WTC11 (cell line): ENCODE measurements around the gene MC3R. TPM values are rescaled to one million over a fixed set of nuclear protein-coding genes. Genes with fewer than 3 reads are reported as not detected.

Source experiments
- ATAC-seq: fragments of 200-7000 bp; cut with Tn5 transposase; 2 replicates; pipeline ENCODE4 v1.10.0; 2021; ENCODE audit warnings: mild to moderate bottlenecking, moderate library complexity
- CTCF ChIA-PET: fragments of 300-600 bp; sonication (Branson Sonifier 250); formaldehyde crosslinking; loops from one replicate; lab custom pipeline; 2021; ENCODE audit warnings: antibody characterized with exemption; lab: Charles Lee
- POLR2A ChIA-PET: fragments of 350-600 bp; sonication (Branson Sonifier 250); formaldehyde crosslinking; loops from one replicate; lab custom pipeline; 2021; ENCODE audit warnings: antibody characterized with exemption; lab: Charles Lee
- DNase-seq: peaks from one replicate; pipeline ENCODE4 v3.0.0; 2021; ENCODE audit warnings: low spot score
- H3K27ac Mint-ChIP-seq: 2 replicates; pipeline ENCODE4 v1.8.0; 2021; ENCODE audit warnings: mixed read lengths
- H3K27me3 Mint-ChIP-seq: 2 replicates; pipeline ENCODE4 v1.8.0; 2021; ENCODE audit warnings: low read depth, mild to moderate bottlenecking, moderate library complexity, mixed read lengths
- H3K36me3 Mint-ChIP-seq: 2 replicates; pipeline ENCODE4 v1.8.0; 2021; ENCODE audit warnings: mixed read lengths
- H3K4me1 Mint-ChIP-seq: 2 replicates; pipeline ENCODE4 v1.8.0; 2022; ENCODE audit warnings: mixed read lengths
- H3K4me3 Mint-ChIP-seq: 2 replicates; pipeline ENCODE4 v1.8.0; 2021; ENCODE audit warnings: mild to moderate bottlenecking, moderate library complexity, mixed read lengths
- H3K9me3 Mint-ChIP-seq: 2 replicates; pipeline ENCODE4 v1.8.0; 2021; ENCODE audit warnings: mixed read lengths
- CREB1 ChIP-seq: sonication (generic); formaldehyde crosslinking; IDR thresholded peaks from 2 replicates; pipeline ENCODE4 v1.8.0; 2023; ENCODE audit warnings: mild to moderate bottlenecking, missing genetic modification reagents
- E2F4 ChIP-seq: sonication (generic); formaldehyde crosslinking; IDR thresholded peaks from 2 replicates; pipeline ENCODE4 v1.8.1; 2022; ENCODE audit warnings: low read depth, mild to moderate bottlenecking, moderate library complexity, missing genetic modification reagents, borderline replicate concordance
- ETV6 ChIP-seq: sonication (generic); formaldehyde crosslinking; IDR thresholded peaks from 2 replicates; pipeline ENCODE4 v1.8.1; 2022; ENCODE audit warnings: mild to moderate bottlenecking, missing genetic modification reagents
- FOXP4 ChIP-seq: sonication (generic); formaldehyde crosslinking; IDR thresholded peaks from 2 replicates; pipeline ENCODE4 v1.8.0; 2022; ENCODE audit warnings: mild to moderate bottlenecking, missing genetic modification reagents
- KAT7 ChIP-seq: sonication (generic); formaldehyde crosslinking; IDR thresholded peaks from 2 replicates; pipeline ENCODE4 v1.8.1; 2023; ENCODE audit warnings: missing genetic modification reagents, mild to moderate bottlenecking, borderline replicate concordance
- MXD4 ChIP-seq: fragments of 250-450 bp; sonication (Bioruptor Pico); IDR thresholded peaks from 2 replicates; pipeline ENCODE4 v1.8.0; 2021; ENCODE audit warnings: mild to moderate bottlenecking, moderate library complexity, borderline replicate concordance
- NFATC4 ChIP-seq: fragments of 250-450 bp; sonication (Bioruptor Pico); IDR thresholded peaks from 2 replicates; pipeline ENCODE4 v1.9.0; 2021; ENCODE audit warnings: mild to moderate bottlenecking
- PRDM15 ChIP-seq: sonication (generic); formaldehyde crosslinking; IDR thresholded peaks from 2 replicates; pipeline ENCODE4 v1.8.0; 2022; ENCODE audit warnings: missing genetic modification reagents
- PRRX2 ChIP-seq: fragments of 250-450 bp; sonication (Bioruptor Pico); IDR thresholded peaks from 2 replicates; pipeline ENCODE4 v1.8.0; 2021; ENCODE audit warnings: mild to moderate bottlenecking
- RELA ChIP-seq: sonication (generic); formaldehyde crosslinking; IDR thresholded peaks from 2 replicates; pipeline ENCODE4 v1.8.1; 2022; ENCODE audit warnings: missing genetic modification reagents, mild to moderate bottlenecking, borderline replicate concordance
- RORB ChIP-seq: fragments of 250-450 bp; sonication (Bioruptor Pico); IDR thresholded peaks from 2 replicates; pipeline ENCODE4 v1.9.0; 2021; ENCODE audit warnings: mild to moderate bottlenecking
- SMAD4 ChIP-seq: sonication (generic); formaldehyde crosslinking; IDR thresholded peaks from 2 replicates; pipeline ENCODE4 v1.8.0; 2022; ENCODE audit warnings: mild to moderate bottlenecking, missing genetic modification reagents
- ZBTB21 ChIP-seq: sonication (generic); formaldehyde crosslinking; IDR thresholded peaks from 2 replicates; pipeline ENCODE4 v1.8.1; 2023; ENCODE audit warnings: mild to moderate bottlenecking, missing genetic modification reagents, borderline replicate concordance
- ZNF219 ChIP-seq: sonication (generic); formaldehyde crosslinking; IDR thresholded peaks from 2 replicates; pipeline ENCODE4 v1.8.0; 2023; ENCODE audit warnings: missing genetic modification reagents, mild to moderate bottlenecking, borderline replicate concordance
- ZNF232 ChIP-seq: sonication (generic); formaldehyde crosslinking; IDR thresholded peaks from 2 replicates; pipeline ENCODE4 v1.8.0; 2022; ENCODE audit warnings: mild to moderate bottlenecking, missing genetic modification reagents
- total RNA-seq: library from RNA; stranded (reverse); gene quantifications from 3 replicates; pipeline ENCODE4 v1.2.3, GENCODE V29; 2021
- TF ChIP-seq, protein P1 (sequence below): sonication (generic); formaldehyde crosslinking; IDR thresholded peaks from 2 replicates; pipeline ENCODE4 v1.8.1; 2023; ENCODE audit warnings: mild to moderate bottlenecking, missing genetic modification reagents
- TF ChIP-seq, protein P2 (sequence below): fragments of 250-450 bp; sonication (Bioruptor Pico); IDR thresholded peaks from 2 replicates; pipeline ENCODE4 v1.9.0; 2021; ENCODE audit warnings: moderate library complexity, mild to moderate bottlenecking, inconsistent platforms, borderline replicate concordance
- TF ChIP-seq, protein P3 (sequence below): fragments of 250-450 bp; sonication (Bioruptor Pico); IDR thresholded peaks from 2 replicates; pipeline ENCODE4 v1.9.0; 2021; ENCODE audit warnings: mild to moderate bottlenecking, borderline replicate concordance
- TF ChIP-seq, protein P4 (sequence below): sonication (generic); formaldehyde crosslinking; IDR thresholded peaks from 2 replicates; pipeline ENCODE4 v1.8.1; 2022; ENCODE audit warnings: mild to moderate bottlenecking, moderate library complexity, missing genetic modification reagents

Gene MC3R
- total RNA-seq, 1 experiment from 2014 or later, result not detected

GRCh38 chr20:56205346-56205745, 43.2 kb upstream of the MC3R start:
- ChIA-PET CTCF (no interaction called here), POLR2A (no interaction called here)
- Mint-ChIP-seq H3K27me3 (peaks cover 2% of the 10 kb centered on the region; the same call in 1 of the 2 replicates), H3K4me1 (no peaks in the 10 kb centered on the region), H3K9me3 (peaks cover 93% of the 10 kb centered on the region), H3K36me3 (peaks cover 78% of the 10 kb centered on the region), H3K4me3 (no peak overlapping the region), H3K27ac (no peak overlapping the region)
- ATAC-seq, result no peak
- DNase-seq, result no peak
- TF ChIP-seq CREB1 (no peak), PRDM15 (CRISPR knock-in tag) (no peak), PRRX2 (CRISPR knock-in tag) (no peak), RORB (CRISPR knock-in tag) (no peak), ZNF219 (CRISPR knock-in tag) (no peak), SMAD4 (no peak), ZNF232 (CRISPR knock-in tag) (no peak)
- TF ChIP-seq, protein P1, sequence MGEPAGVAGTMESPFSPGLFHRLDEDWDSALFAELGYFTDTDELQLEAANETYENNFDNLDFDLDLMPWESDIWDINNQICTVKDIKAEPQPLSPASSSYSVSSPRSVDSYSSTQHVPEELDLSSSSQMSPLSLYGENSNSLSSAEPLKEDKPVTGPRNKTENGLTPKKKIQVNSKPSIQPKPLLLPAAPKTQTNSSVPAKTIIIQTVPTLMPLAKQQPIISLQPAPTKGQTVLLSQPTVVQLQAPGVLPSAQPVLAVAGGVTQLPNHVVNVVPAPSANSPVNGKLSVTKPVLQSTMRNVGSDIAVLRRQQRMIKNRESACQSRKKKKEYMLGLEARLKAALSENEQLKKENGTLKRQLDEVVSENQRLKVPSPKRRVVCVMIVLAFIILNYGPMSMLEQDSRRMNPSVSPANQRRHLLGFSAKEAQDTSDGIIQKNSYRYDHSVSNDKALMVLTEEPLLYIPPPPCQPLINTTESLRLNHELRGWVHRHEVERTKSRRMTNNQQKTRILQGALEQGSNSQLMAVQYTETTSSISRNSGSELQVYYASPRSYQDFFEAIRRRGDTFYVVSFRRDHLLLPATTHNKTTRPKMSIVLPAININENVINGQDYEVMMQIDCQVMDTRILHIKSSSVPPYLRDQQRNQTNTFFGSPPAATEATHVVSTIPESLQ, result no peak
- TF ChIP-seq, protein P2, sequence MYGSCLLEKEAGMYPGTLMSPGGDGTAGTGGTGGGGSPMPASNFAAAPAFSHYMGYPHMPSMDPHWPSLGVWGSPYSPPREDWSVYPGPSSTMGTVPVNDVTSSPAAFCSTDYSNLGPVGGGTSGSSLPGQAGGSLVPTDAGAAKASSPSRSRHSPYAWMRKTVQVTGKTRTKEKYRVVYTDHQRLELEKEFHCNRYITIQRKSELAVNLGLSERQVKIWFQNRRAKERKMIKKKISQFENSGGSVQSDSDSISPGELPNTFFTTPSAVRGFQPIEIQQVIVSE (CRISPR knock-in tag), result no peak

DNA sequence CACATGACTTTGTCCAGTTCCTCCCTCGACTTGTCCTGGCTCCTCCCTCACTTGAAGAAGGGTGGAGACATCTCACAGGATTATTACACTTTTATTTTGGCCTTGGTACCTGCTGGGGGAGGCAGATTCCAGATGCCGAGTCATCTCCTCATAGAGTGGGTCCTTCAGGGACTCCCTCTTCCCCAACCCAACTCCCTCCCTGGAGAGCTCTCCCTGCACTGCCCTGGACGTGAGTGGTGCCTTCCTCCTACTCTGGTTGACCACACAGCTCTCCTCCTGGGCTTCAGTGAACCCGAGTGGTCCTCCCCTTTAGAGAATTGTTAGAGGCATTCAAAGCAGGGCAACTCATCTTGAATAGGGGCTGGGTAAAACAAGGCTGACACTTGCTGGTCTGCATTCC, 40.9 kb upstream of the MC3R start:
- H3K4me3 Mint-ChIP-seq, result no peak overlapping the region
- H3K4me1 Mint-ChIP-seq, result no peaks in the 10 kb centered on the region
- ATAC-seq (no peak), DNase-seq (no peak)
- H3K9me3 Mint-ChIP-seq, result peaks cover 90% of the 10 kb centered on the region
- POLR2A ChIA-PET, result no interaction called here
- H3K27ac Mint-ChIP-seq, result no peak overlapping the region
- H3K27me3 Mint-ChIP-seq, result peaks cover 3% of the 10 kb centered on the region; the same call in 1 of the 2 replicates
- TF ChIP-seq RELA, result no peak
- TF ChIP-seq ETV6, result no peak
- no peak for TF ChIP-seq KAT7 (CRISPR knock-in tag)
- no peak for TF ChIP-seq MXD4 (CRISPR knock-in tag)
- no peak for TF ChIP-seq NFATC4 (CRISPR knock-in tag)
- TF ChIP-seq E2F4, result no peak
- TF ChIP-seq FOXP4 (CRISPR knock-in tag), result no peak
- TF ChIP-seq ZBTB21 (CRISPR knock-in tag), result no peak
- TF ChIP-seq, protein P3, sequence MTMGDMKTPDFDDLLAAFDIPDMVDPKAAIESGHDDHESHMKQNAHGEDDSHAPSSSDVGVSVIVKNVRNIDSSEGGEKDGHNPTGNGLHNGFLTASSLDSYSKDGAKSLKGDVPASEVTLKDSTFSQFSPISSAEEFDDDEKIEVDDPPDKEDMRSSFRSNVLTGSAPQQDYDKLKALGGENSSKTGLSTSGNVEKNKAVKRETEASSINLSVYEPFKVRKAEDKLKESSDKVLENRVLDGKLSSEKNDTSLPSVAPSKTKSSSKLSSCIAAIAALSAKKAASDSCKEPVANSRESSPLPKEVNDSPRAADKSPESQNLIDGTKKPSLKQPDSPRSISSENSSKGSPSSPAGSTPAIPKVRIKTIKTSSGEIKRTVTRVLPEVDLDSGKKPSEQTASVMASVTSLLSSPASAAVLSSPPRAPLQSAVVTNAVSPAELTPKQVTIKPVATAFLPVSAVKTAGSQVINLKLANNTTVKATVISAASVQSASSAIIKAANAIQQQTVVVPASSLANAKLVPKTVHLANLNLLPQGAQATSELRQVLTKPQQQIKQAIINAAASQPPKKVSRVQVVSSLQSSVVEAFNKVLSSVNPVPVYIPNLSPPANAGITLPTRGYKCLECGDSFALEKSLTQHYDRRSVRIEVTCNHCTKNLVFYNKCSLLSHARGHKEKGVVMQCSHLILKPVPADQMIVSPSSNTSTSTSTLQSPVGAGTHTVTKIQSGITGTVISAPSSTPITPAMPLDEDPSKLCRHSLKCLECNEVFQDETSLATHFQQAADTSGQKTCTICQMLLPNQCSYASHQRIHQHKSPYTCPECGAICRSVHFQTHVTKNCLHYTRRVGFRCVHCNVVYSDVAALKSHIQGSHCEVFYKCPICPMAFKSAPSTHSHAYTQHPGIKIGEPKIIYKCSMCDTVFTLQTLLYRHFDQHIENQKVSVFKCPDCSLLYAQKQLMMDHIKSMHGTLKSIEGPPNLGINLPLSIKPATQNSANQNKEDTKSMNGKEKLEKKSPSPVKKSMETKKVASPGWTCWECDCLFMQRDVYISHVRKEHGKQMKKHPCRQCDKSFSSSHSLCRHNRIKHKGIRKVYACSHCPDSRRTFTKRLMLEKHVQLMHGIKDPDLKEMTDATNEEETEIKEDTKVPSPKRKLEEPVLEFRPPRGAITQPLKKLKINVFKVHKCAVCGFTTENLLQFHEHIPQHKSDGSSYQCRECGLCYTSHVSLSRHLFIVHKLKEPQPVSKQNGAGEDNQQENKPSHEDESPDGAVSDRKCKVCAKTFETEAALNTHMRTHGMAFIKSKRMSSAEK (CRISPR knock-in tag), result no peak
- TF ChIP-seq, protein P4, sequence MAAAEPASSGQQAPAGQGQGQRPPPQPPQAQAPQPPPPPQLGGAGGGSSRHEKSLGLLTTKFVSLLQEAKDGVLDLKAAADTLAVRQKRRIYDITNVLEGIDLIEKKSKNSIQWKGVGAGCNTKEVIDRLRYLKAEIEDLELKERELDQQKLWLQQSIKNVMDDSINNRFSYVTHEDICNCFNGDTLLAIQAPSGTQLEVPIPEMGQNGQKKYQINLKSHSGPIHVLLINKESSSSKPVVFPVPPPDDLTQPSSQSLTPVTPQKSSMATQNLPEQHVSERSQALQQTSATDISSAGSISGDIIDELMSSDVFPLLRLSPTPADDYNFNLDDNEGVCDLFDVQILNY (CRISPR knock-in tag), result no peak
- H3K36me3 Mint-ChIP-seq, result peaks cover 75% of the 10 kb centered on the region
- CTCF ChIA-PET, result no interaction called here
